RPMI7951 (cell line): ENCODE results near the gene MCM6. TPM values are rescaled to one million over a fixed set of nuclear protein-coding genes. Genes with fewer than 3 reads are reported as not detected.
A peak's percentile ranks its signal among the peaks of the same experiment; 100 is the strongest.

Experiments
- DNase-seq: peaks from one replicate; pipeline ENCODE4 v3.0.0-alpha.2; 2012; ENCODE audit warnings: low read depth
- total RNA-seq: library from RNA; depleted of rRNA; stranded (reverse); fragments of >200 nt; shearing (Covaris generic); gene quantifications from 2 replicates; pipeline ENCODE4 v1.2.3, GENCODE V29; 2014

The MCM6 gene
- total RNA-seq, 1 experiment from 2014 or later = 26.9 TPM

DNA sequence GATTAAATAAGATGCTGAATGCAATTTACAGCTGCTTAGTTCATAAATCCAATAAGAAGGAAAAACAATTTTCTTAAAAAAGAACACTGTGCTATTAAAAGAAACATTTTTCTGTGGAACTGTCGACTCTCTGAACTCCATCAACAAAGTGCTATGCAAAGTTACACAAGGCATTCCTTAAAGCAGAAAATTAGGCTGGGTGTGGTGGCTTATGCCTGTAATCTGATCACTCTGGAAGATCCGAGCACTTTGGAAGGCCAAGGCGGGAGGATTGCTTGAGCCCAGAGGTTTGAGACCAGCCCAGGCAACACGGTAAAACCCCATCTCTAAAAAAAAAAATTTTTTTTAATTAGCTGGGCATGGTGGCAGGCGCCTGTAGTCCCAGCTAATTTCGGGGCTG lies 13.0 kb downstream of the MCM6 start:
- no peak for DNase-seq

DNA sequence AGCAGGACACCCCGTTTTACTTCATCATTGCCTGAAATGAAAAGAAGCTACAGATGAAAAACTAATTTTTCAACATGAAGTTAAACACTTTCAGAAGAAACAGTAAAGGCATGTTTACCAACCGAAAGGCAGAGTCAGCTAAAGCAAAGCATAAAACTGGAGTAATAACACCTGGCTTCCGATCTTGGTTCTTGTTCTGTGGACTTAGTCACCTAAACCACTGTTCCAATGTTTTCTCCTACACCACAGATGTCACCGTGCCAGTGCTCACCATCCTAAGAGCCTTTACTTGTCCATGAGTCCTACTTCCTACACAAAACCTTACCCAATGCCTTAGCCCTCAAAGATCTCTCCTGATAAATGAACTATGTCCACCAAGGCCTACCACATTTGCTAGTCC lies 13.5 kb downstream of the MCM6 start:
- no peak for DNase-seq

DNA sequence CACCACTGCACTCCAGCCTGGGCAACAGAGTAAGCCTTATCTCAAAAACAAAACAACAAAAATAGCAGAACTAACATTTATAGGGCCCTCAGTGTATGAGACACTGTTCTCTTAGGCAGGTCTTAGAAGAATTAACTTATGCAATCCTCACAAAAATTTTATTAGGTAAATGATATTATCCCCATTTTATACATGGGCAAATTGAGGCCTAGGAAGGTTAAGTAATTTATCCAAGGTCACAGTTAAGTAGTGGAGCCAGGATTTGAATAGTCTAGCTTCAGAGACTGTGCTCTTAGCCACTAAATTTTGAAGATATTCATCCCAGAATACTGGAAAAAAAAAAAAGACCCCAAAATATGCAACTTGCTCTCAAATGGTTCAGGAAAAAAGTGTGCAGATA lies 22.8 kb downstream of the MCM6 start:
- DNase-seq = no peak

DNA sequence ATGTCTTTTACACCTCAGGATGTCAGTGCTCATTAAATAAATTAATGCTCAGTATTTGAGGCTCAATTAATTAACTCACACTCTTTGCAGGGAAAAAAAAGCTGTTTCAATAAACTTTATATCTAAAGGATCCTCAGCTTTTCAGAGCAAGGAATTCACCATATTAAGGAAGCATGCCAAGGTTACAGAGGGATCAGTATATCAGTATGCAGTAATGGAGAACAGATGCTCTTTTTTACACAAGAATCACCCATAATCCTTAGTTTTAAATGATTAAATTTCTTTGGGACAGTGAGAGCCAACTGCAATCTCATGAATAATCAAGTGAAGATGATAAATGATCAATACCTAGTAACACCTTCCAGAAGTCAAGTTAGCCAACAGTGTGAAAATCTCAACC lies 24.4 kb downstream of the MCM6 start:
- no peak for DNase-seq

DNA sequence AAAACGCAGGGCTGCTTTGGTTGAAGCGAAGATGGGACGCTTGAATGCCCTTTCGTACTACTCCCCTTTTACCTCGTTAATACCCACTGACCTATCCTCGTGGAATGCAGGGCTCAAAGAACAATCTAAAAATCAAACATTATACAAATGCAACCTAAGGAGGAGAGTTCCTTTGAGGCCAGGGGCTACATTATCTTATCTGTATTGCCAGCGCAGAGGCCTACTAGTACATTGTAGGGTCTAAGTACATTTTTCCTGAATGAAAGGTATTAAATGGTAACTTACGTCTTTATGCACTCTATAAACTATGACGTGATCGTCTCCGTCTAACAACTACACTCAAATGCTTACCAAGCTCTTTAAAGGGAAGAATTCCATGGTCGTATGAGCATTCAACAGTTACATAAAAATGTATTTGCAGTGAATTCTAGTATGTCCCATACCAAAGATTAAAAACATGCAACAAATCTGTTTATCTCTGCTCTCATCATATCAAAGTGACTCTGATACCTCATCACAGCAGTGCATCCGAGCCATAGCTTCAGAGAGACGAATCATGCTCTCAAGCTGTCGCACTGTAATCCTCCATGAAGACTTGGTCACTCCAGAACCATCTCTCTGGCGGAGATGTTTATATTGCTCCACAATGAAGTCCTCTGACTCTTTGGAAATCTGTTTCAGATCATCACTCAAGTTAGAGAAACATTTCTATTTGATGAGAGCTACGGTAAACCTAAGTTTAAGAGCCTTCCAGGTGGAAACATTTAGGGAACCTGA lies 25.2 kb downstream of the MCM6 start:
- no peak for DNase-seq

DNA sequence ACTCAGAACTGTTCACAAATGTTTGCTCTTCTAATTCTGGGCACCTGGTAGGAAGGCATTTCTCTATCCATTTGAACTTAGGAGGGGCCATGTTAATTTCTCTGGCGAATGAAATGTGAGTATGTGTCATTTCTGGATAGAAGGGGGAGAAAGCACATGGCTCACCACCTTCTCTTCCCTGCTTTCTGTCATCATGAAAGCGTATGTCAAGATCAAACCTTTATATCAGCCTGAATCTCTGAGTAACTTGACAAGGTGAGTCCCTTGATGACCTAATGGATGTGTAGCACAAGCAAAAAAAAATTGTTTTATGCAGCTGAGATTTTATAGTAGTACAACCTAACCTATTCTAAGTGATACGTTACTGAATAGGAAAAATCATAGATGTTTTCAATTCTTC lies 27.2 kb downstream of the MCM6 start:
- no peak for DNase-seq

DNA sequence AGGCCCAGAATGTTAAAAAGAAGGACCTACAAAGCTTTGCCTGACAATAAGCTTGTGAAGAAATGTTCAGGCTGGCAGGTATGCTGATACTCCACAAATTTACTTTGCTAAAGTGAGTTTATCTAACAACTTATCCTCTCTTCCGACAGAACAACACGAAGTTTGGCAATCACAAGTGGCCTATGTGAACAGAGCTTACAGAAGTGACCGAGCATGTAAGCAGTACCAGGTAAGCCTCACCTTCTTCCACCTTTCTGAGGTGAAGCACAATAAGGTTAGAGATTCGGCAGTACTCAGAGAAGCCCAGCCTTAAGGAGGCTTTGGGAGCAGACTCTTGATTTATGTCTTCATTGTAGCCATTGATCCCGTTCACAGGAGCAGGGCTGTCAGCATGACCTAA lies 30.2 kb downstream of the MCM6 start:
- DNase-seq = no peak

DNA sequence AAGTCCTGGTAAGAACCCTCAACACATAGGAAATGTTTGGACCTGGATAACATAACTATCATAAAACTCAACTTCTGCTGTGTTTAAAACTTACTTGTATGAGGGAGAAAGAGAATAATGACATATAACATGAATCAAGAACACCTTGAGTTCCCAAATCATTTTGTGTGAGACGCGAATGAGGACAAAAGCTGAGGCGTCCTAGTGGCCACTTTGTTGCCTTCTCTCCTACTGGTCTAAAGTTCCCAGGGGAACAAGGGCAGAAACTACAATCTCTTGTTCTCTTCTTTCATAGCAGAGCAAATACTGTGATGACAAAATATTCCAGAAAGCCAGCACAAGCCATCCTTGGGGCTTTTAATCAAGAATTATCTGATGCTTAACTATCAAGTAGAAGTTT lies 31.0 kb downstream of the MCM6 start:
- no peak for DNase-seq

DNA sequence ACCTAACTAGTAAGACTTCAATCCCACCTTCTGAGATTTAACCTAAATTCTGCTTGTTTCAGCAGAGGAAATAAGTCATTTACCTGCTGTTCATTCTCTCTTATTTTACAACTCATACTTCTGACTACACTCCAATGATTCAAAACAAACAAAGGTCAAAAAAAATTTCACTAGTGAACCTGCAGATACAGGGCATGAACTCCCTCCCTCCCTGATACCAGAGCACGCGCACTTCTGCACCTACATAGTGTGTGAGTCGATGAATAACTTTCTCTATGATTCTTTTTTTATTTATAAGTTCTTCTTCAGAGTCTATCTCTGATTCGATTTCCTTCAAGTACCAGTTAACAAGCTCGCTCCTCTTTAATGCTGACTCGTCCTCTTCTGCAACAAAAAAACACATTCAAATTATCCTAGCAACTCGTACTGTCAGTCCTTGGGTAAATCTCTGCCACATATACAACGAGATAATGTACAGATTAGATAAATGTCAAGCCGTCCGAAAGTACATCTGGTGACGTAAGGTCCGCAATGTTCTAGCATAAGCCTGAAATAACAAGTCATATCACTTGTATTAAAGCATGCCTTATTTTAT lies 31.8 kb downstream of the MCM6 start:
- no peak for DNase-seq

DNA sequence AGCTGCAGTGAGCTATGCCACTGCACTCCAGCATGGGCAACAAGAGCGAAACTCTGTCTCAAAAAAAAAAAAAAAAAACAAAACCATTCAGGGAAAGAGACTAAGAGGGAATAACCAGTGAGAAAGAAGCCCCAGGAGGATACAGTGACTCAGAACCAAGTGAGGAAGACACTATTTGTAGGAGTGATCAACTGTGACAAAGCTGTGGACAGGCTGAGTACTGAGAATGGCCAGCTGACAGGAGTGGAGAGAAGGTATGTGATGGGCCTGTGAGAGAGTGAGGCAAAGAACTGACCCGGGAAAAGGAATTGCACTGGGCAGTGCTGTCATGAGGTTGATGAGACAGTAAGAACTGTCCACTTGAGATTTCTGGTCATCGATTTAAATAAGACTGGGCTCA lies 32.6 kb downstream of the MCM6 start:
- DNase-seq = no peak

DNA sequence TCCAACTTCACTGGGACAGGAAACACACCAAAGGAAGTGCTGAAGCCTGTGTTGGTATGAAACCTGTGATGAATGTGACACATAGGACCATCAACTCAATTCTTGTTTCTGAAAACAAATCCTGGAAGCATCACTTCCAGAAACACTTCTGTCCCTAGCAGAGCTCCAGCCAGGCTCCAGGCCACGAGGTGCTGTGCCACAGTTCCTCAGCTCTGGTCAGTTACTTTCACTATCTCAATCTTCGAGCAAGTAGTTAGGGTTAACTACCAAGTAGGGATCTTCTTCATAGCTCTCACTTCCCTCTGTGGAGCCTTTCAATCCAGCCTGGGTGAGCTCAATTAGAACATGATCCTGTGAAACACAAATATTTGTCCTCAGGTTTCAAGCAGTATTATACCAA lies 35.6 kb downstream of the MCM6 start:
- DNase-seq = no peak

DNA sequence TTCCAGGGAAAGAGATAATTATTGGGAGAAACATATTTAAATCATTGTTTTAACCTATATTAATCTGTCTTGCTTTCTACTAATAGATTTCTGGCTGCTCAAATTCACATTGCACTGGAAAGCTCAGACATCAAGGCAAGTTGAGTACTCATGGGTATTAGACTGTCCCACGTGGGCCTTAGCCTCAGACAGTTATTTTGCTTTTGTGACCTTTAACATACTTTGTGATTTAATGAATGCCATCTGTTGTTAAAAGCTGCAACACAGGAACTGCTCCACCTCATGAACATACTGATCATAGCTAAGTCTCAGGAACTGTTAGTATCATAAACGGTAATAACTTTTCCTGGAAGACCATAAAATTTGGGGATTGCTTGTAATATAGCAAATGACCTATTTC lies 36.5 kb downstream of the MCM6 start:
- DNase-seq = peak; percentile 79

DNA sequence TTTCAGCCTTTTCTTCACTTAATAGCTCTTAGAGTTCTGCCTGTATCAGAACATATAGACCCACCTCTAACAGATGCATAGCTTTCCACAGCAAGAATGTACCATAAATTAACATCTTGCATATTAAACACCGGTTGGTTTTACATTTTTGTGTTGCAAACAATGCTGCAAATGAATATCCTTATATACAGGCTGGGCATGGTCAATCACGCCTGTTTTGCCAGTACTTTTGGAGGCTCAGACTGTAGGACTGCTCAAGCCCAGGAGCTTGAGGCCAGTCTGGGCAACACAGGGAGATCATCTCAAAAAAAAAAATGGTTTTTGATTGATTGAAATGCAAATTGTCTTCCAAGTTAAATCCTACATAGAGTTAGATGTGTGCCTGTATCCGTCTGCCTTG lies 37.7 kb downstream of the MCM6 start:
- no peak for DNase-seq

DNA sequence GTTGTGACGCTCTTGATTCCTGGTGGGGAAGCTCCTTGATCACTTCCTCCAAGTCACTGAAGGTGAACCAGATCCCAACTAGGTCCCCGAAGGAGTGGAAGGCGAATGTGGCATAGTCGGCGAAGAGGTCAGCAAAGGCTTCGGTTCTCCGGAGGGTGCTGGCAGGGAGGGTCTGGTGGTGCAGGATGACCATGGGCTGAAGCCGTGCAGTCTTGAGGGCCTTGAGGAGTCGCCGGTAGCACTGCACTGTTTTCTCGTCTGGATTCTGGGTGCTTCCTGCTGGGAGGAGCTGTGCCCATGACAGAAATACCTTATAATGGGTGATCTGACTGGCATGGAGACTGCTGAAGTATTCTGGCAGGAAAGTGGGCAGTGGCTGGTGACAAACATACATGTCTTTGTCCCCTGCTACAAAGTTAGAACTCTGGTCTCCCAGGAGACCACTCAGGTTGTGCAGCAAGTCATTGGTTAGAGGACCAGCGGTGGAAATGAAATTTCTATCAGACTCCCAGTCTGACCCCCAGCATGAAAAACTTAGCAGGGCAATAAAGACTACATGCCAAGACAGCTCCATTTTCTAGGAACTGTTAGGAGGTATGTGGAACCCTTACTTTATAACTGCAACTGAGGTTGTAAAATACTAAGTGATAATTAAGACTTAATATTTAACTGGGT lies 39.5 kb downstream of the MCM6 start, which contains the start of gene LCT:
TSS of gene LCT (minus strand) at position 589 of the 675 bp plus-strand sequence. CDS start at position 574, 15 bp downstream.
- no peak for DNase-seq

DNA sequence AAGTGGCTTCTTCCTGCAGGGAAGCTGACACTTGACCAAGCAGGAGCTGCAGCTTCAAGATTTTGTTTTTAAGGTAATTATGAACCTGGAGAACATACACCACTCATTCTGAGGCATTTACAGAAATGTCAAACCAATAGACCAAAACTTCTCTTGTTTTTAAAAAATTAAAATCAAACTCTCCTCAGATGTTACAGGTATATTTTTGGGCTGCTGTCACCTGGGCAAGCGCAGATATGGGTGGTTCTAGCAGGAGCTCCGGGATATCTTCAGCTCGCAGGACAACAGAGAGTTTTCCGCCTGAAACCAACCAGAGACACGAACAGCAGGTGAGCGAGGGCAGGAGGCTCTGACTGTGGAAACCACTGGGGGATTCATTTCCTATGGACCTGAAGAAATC lies 43.4 kb downstream of the MCM6 start:
- DNase-seq = no peak

DNA sequence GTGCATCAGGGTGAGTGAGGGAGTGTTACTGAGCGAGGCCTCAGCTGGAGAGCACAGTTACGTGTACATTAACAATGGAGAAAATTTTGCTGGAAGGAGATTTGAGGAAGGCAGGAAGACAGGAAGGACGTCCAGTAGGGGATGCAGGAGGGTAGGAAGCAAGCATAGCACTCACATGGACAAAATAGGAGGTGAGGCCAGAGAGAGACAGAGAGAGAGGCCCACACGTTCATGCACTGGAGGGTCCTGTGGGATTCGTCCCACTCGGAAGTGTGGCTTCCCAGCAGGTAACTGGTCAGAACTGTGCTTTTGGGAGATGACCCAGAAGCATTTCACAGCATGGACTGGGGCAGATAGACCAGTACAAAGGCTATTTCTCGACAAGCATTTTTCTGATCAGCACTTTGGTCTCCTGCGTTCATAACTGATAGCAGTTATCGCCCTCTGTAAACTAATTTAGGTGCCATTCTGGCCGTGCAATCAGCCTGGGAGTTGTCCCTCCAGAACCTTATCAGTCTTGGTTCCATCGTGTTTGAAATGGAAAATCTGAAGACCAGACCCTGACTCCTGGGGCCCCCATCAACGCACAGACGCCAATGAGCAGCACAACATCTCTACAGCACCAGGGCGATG lies 44.9 kb downstream of the MCM6 start:
- no peak for DNase-seq

DNA sequence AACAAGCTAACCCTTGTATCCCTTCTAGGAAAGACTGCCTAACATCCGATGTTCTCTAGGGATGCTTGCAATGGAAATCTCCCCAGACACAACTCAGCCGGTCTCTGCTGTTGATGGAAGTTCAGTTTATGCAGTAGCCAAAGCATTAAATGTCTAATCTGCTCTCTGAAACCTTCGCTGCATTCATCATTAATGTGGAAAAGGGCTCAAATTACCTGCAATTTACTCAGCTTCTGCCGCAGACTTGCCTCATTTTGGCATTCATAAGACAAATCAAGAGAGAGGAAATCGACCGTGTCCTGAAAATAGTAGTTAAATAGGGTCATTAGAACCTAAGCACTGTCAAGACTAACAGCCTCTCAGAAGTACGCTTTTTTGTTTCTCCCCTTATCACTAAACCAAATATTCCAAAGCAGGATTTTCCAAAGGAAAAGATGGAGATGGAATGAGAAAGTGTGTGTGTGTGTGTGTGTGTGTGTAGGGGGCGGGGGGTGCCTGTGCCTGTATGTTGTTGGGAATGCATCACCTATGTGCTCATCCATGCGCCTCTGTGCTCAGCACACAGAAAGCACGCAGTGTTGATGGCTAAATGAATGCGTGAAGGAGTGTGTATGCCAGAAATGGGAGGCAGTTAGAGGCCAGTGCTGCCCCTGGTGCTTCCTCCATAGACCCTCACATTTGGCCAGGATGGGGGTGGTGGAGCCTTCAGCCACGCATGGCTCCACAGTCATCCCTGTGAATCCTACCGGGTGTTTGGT lies 46.7 kb downstream of the MCM6 start:
- DNase-seq = no peak

DNA sequence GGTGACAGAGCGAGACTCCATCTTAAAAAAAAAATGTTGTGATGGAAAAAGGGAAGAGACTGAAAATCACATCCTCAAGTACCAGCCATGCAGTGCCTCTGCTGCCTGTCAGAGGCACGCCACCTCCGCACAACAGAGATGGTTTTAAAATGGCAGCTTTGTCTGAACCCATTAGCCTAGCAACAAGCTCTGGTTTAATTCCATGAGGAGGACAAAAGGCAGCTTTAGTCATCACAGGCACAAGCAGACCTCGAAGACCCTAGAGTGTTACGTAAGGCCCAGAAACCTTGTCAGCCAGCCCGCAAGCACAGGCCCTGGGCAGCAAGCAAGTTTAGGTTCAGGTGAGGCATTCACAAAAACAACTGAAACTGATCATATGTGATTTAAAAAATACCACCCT lies 49.7 kb downstream of the MCM6 start:
- no peak for DNase-seq

DNA sequence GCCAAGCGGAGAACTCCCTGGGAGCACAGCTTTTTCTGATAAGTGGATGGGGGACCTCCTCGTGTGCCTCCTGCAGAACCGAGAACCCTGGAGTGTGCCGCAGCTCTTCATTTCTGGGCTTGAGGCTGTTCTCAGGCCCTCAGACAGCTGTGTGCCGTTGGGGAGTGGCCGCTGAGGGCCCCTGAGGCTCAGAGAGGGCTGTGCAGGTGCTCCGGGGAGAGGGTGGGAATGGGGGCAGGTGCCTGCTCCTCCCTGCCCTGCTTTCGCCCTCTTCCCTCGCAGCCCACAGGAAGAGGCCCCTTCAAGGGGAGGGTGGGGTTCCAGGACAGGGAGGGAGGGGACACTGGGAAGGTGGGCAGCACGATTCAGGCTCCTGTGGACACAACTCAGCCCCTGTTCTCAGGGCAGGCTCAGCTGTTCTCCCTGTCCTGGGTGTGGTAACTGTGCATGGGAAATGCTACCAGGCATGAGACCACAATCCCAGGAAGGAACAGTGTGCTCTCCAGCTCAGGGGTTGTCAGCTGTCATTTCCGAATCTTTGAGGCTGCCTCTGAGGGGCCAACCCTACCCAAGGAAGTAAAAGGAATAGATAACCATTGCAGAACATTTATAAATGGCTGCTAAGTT lies 50.6 kb downstream of the MCM6 start:
- no peak for DNase-seq

DNA sequence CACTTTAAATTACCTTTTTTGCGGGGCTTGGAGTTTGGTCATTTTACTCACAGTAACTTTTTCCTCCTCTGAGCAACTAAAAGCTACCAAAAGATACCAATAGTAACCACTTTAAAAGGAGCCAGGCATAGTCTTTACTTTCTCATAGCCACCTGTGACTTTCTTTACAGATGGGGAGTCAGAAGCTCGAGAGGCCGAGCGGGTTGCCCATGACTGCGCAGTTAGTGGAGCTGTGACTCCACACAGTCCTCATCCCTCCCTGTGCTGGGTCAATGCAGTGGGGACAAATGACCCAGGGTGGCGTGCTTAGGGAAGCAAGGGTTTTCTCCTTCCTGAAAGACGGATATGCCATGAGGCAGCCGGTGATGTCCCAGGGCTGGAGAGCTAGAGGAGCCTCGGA lies 51.1 kb downstream of the MCM6 start:
- DNase-seq = no peak

DNA sequence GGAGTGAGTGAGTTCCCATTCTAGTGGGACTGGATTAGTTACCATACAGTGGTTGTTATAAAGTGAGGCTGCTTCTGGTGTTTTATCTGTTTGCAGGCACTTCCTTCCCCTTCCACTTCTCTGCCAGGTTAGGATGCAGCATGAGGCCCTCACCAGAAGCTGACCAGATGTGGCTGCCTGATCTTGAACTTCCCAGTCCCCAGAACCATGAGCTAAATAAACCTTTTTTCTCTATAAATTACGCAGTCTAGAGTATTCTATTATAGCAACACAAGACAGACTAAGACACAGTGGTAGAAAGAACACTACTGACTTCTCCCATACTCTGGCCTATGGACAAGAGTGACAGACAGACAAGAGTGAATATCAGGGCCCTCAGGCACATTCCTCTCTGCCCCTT lies 53.4 kb downstream of the MCM6 start:
- no peak for DNase-seq
